Vagina (tissue), 2 donors: ENCODE measurements around the gene CAMK2N1.

Source experiments
- CTCF ChIP-seq, 3 experiments: fragments of 450-650 bp in 2 of 3; fragments of 200-600 bp in 1 of 3; sonication (generic) in 1 of 3; IDR thresholded peaks; one replicate each; pipeline ENCODE4 v1.5.1; 2017 to 2019; ENCODE audit warnings: antibody characterized with exemption in 3 of 3, mild to moderate bottlenecking in 2 of 3, moderate library complexity in 2 of 3
- POLR2A ChIP-seq, 2 donors: fragments of 450-650 bp; IDR thresholded peaks; one replicate each; pipeline ENCODE4 v1.6.1; 2017; ENCODE audit warnings: antibody characterized with exemption in 2 of 2, mild to moderate bottlenecking in 2 of 2, moderate library complexity in 2 of 2
- POLR2AphosphoS5 ChIP-seq, 2 donors: sonication (generic); formaldehyde crosslinking; IDR thresholded peaks; one replicate each; pipeline ENCODE4 v1.9.0; 2017; ENCODE audit warnings: antibody characterized with exemption in 2 of 2, mild to moderate bottlenecking in 2 of 2, low read depth in 1 of 2; ENCODE audit not compliant: insufficient read depth in 1 of 2

- TF ChIP-seq CTCF (IDR thresholded peaks at IDR 0.05) = no peak
- no peak for TF ChIP-seq POLR2A (IDR thresholded peaks at IDR 0.05)
- TF ChIP-seq POLR2AphosphoS5 (IDR thresholded peaks at IDR 0.05; ENCODE audit: insufficient read depth in 1 of 2, low read depth in 1 of 2) = no peak
Measured at GRCh38 chr1:20437640-20438039, 48.4 kb downstream of the CAMK2N1 start.
